B cell (primary cell): ENCODE results near the gene CAMTA1. TPM values are rescaled to one million over a fixed set of nuclear protein-coding genes. Genes with fewer than 3 reads are reported as not detected.

ENCODE experiments used
- ATAC-seq: fragments of 200-7000 bp; cut with Tn5 transposase; one replicate; pipeline ENCODE4 v1.10.0; 2021; ENCODE audit warnings: low read depth, mild to moderate bottlenecking, moderate number of reproducible peaks, moderate library complexity
- CTCF ChIA-PET: fragments of 350-600 bp; sonication (Branson Sonifier 250); formaldehyde crosslinking; loops from one replicate; lab custom pipeline; 2021; ENCODE audit warnings: antibody characterized with exemption, inconsistent platforms; lab: Charles Lee
- POLR2A ChIA-PET: fragments of 350-600 bp; sonication (Branson Sonifier 250); formaldehyde crosslinking; loops from one replicate; lab custom pipeline; 2021; ENCODE audit warnings: antibody characterized with exemption; lab: Charles Lee
- DNase-seq: peaks from one replicate; pipeline ENCODE4 v3.0.0; 2013
- H2AFZ ChIP-seq: 2 replicates; pipeline ENCODE4 v1.6.1; 2012; ENCODE audit warnings: mild to moderate bottlenecking, low read depth, low read length; ENCODE audit not compliant: insufficient read depth, poor library complexity, severe bottlenecking
- H3K27ac ChIP-seq, 2 donors: 1 replicate in 1 of 2; 2 replicates in 1 of 2; pipeline ENCODE4 v1.5.1; 2012 to 2013; ENCODE audit warnings: low read length in 2 of 2, mild to moderate bottlenecking in 2 of 2, moderate library complexity in 1 of 2
- H3K27me3 ChIP-seq, 4 experiments: fragments of 200-600 bp in 1 of 4; sonication (generic) in 1 of 4; replicated peaks in 1 of 4; 1 replicate in 2 of 4; 2 replicates in 2 of 4; pipeline versions ENCODE4 v1.6.1 to v1.7.0; 2013 to 2016; ENCODE audit warnings: low read length in 3 of 4, mild to moderate bottlenecking in 2 of 4, mixed read lengths in 1 of 4, moderate library complexity in 1 of 4; ENCODE audit not compliant: insufficient read depth in 4 of 4, control insufficient read depth in 3 of 4; ENCODE audit errors: control extremely low read depth in 1 of 4
- H3K36me3 ChIP-seq, 2 experiments: replicated peaks in 1 of 2; 1 replicate in 1 of 2; 2 replicates in 1 of 2; pipeline versions ENCODE4 v1.6.1 to v1.7.1; 2013; ENCODE audit warnings: low read length in 1 of 2; ENCODE audit not compliant: insufficient read depth in 2 of 2, control insufficient read depth in 1 of 2; ENCODE audit errors: control extremely low read depth in 1 of 2, extremely low read depth in 1 of 2
- H3K4me1 ChIP-seq, 2 donors: fragments of 200-600 bp in 1 of 2; sonication (generic) in 1 of 2; 1 replicate in 1 of 2; 2 replicates in 1 of 2; pipeline versions ENCODE4 v1.5.1 to v1.6.1; 2013 to 2017; ENCODE audit warnings: low read length in 2 of 2; ENCODE audit not compliant: control insufficient read depth in 2 of 2, insufficient read depth in 2 of 2
- H3K4me2 ChIP-seq: replicated peaks from 2 replicates; pipeline ENCODE3; 2012; ENCODE audit warnings: mild to moderate bottlenecking, low read depth, low read length; ENCODE audit not compliant: poor library complexity, severe bottlenecking
- H3K4me3 ChIP-seq, 5 experiments: fragments of 200-600 bp in 1 of 5; sonication (generic) in 1 of 5; 1 replicate in 3 of 5; 2 replicates in 2 of 5; pipeline versions ENCODE4 v1.5.1 to v1.7.0; 2011 to 2016; ENCODE audit warnings: low read length in 4 of 5, mild to moderate bottlenecking in 4 of 5, low read depth in 2 of 5, control low read depth in 1 of 5, moderate library complexity in 1 of 5; ENCODE audit not compliant: insufficient read depth in 1 of 5; ENCODE audit errors: control extremely low read depth in 1 of 5, extremely low read depth in 1 of 5
- H3K79me2 ChIP-seq: fragments of 200-600 bp; sonication (generic); one replicate; pipeline ENCODE4 v1.6.0; 2016; ENCODE audit warnings: low read length; ENCODE audit not compliant: control insufficient read depth, insufficient read depth
- H3K9ac ChIP-seq: fragments of 200-600 bp; sonication (generic); 2 replicates; pipeline ENCODE4 v1.6.1; 2017; ENCODE audit warnings: mild to moderate bottlenecking, low read length, moderate library complexity
- H3K9me3 ChIP-seq, 3 donors: one replicate each; pipeline versions ENCODE4 v1.6.1 to v1.7.1; 2013; ENCODE audit warnings: low read length in 2 of 3; ENCODE audit not compliant: control insufficient read depth in 2 of 3, insufficient read depth in 1 of 3; ENCODE audit errors: control extremely low read depth in 1 of 3
- H4K20me1 ChIP-seq: 2 replicates; pipeline ENCODE4 v1.6.0; 2012; ENCODE audit warnings: mild to moderate bottlenecking, low read length; ENCODE audit not compliant: insufficient read depth, control insufficient read depth, poor library complexity, severe bottlenecking
- H3K27ac Mint-ChIP-seq: one replicate; pipeline ENCODE4 v1.8.0; 2021; ENCODE audit warnings: mixed read lengths
- H3K27me3 Mint-ChIP-seq: one replicate; pipeline ENCODE4 v1.8.0; 2021; ENCODE audit warnings: mixed read lengths
- H3K4me1 Mint-ChIP-seq: one replicate; pipeline ENCODE4 v1.8.0; 2021; ENCODE audit warnings: mixed read lengths
- H3K4me3 Mint-ChIP-seq: one replicate; pipeline ENCODE4 v1.8.0; 2021; ENCODE audit warnings: mixed read lengths
- H3K9me3 Mint-ChIP-seq: one replicate; pipeline ENCODE4 v1.8.0; 2022; ENCODE audit warnings: mixed read lengths; ENCODE audit not compliant: insufficient read depth
- CTCF ChIP-seq: fragments of 200-600 bp; IDR thresholded peaks from one replicate; pipeline ENCODE4 v1.8.0; 2022; ENCODE audit warnings: antibody characterized with exemption, mild to moderate bottlenecking
- EZH2 ChIP-seq: IDR thresholded peaks from 2 replicates; pipeline ENCODE4 v1.6.1; 2012; ENCODE audit warnings: borderline replicate concordance, low read depth, mild to moderate bottlenecking, moderate library complexity, low read length; ENCODE audit not compliant: insufficient read depth, poor library complexity, severe bottlenecking
- WGBS: methylation state at CpG from one replicate; pipeline ENCODE4 v1.1.5; 2013; ENCODE audit warnings: missing lambda C conversion rate; ENCODE audit not compliant: insufficient coverage; 5-methylcytosine and 5-hydroxymethylcytosine counted together
- intact Hi-C: fragments of 100-400 bp; cut with micrococcal nuclease; formaldehyde crosslinking; loops from one replicate; pipeline ENCODE4 v1.10.0; 2022
- polyA plus RNA-seq: library from polyadenylated mRNA; depleted of rRNA; stranded (reverse); fragments of >200 nt; gene quantifications from 2 replicates; pipeline ENCODE4 v1.2.3, GENCODE V29; 2012
- total RNA-seq, 2 donors: library from RNA; stranded (reverse); fragments of 120-200 nt in 1 of 2; gene quantifications; 1 replicate in 1 of 2; 2 replicates in 1 of 2; pipeline versions ENCODE4 v1.2.3 to v1.2.4, GENCODE V29; 2013 to 2022

The CAMTA1 gene
- total and polyA plus RNA-seq, 2 donors (not counting 1 experiment from before 2014, with no cell fraction given): 42.2 to 45.7 TPM

- DNase-seq: no peak
- ChIA-PET CTCF (no interaction called here), POLR2A (no interaction called here)
- peaks cover 0 to 8% (median 0%) of the 10 kb centered on the region in 3 donors for H3K9me3 ChIP-seq
- WGBS: 91% methylated on average over 10 of the region's 11 CpGs
- H3K36me3 ChIP-seq: no peaks in the 10 kb centered on the region
- no peak overlapping the region for H3K27ac ChIP-seq
- H2AFZ ChIP-seq: no peak overlapping the region
- no peak overlapping the region for H3K9ac ChIP-seq
- no peak overlapping the region for H3K27ac Mint-ChIP-seq
- no peaks in the 10 kb centered on the region for H3K4me1 ChIP-seq
- no peak overlapping the region for H3K4me3 Mint-ChIP-seq
- no peaks in the 10 kb centered on the region for H3K9me3 Mint-ChIP-seq
- TF ChIP-seq CTCF (no peak), EZH2 (no peak)
- intact Hi-C loops: no loop called here
- no peak overlapping the region for H3K4me2 ChIP-seq
- H3K27me3 ChIP-seq: no peaks in the 10 kb centered on the region
- H4K20me1 ChIP-seq: no peaks in the 10 kb centered on the region
- H3K79me2 ChIP-seq: no peaks in the 10 kb centered on the region
- H3K27me3 Mint-ChIP-seq: no peaks in the 10 kb centered on the region
- H3K4me1 Mint-ChIP-seq: no peaks in the 10 kb centered on the region
- ATAC-seq: no peak
- H3K4me3 ChIP-seq: no peak overlapping the region
Observed at GRCh38 chr1:7366286-7366954, 581.2 kb downstream of the CAMTA1 start.

- Histone ChIP-seq H3K4me1 (no peaks in the 10 kb centered on the region), H3K9me3 (peaks cover 0 to 8% (median 0%) of the 10 kb centered on the region in 3 donors), H3K4me3 (no peak overlapping the region), H3K36me3 (no peaks in the 10 kb centered on the region), H3K4me2 (no peak overlapping the region), H3K9ac (no peak overlapping the region), H3K27me3 (no peaks in the 10 kb centered on the region), H3K27ac (no peak overlapping the region), H2AFZ (no peak overlapping the region), H4K20me1 (no peaks in the 10 kb centered on the region), H3K79me2 (no peaks in the 10 kb centered on the region)
- no peaks in the 10 kb centered on the region for H3K4me1 Mint-ChIP-seq
- intact Hi-C loops: no loop called here
- TF ChIP-seq EZH2 (no peak), CTCF (no peak)
- no peak overlapping the region for H3K4me3 Mint-ChIP-seq
- DNase-seq (no peak), ATAC-seq (no peak)
- CTCF ChIA-PET: no interaction called here
- 93% methylated on average over 1 of the region's 5 CpGs for WGBS
- POLR2A ChIA-PET: no interaction called here
- no peaks in the 10 kb centered on the region for H3K27me3 Mint-ChIP-seq
- no peaks in the 10 kb centered on the region for H3K9me3 Mint-ChIP-seq
- no peak overlapping the region for H3K27ac Mint-ChIP-seq
Observed at GRCh38 chr1:7366955-7367665, 581.9 kb downstream of the CAMTA1 start.
